NCI-H345 treated with DMSO at 0.1 percent for 48 hours (cell line): ENCODE data around the gene PXDC1.

Experiments
- DNase-seq: peaks from one replicate; lab custom pipeline; 2025; ENCODE audit not compliant: unreplicated experiment; lab: John Stamatoyannopoulos, UW

Gene PXDC1

DNA sequence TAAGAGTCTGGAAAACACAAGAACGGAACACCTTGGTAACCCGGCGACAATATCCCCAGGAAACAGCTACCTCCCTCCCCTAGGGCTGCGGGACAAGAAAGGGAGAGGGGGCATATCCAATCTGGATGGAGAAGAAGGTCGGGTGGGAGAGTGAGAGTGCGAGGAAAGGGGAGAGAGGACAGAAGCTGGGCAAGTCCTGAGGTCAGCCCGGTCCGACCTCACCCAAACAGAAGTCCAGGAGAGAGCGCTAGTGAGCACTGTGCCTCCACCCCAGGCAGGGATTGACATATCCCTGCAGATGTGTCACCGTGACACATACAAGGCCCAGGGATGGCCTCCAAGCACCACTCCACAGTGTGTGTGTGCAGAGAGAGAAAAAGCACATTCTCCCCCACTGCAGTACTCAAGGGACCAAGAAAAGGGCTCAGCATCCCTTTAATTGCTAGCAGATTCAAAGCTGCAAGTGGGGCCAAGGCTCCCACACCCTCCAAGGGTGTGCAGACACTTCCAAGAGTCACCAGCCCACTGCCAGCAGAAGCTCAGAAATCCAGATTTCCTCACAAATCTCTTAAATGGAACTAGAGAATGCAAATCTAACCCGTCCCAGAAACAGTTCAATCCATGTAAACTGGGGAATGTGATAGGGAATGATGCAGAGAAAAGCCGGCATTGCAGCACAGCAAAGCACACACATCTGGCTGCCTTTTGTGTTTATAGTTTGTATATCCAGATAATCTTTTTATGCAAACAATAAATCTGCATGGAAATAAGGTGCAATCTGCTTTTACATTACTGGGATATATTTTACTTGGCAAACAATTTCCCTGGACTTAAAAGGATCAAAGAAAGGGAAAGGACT is 3.1 kb downstream of the PXDC1 start:
- no peak for DNase-seq

DNA sequence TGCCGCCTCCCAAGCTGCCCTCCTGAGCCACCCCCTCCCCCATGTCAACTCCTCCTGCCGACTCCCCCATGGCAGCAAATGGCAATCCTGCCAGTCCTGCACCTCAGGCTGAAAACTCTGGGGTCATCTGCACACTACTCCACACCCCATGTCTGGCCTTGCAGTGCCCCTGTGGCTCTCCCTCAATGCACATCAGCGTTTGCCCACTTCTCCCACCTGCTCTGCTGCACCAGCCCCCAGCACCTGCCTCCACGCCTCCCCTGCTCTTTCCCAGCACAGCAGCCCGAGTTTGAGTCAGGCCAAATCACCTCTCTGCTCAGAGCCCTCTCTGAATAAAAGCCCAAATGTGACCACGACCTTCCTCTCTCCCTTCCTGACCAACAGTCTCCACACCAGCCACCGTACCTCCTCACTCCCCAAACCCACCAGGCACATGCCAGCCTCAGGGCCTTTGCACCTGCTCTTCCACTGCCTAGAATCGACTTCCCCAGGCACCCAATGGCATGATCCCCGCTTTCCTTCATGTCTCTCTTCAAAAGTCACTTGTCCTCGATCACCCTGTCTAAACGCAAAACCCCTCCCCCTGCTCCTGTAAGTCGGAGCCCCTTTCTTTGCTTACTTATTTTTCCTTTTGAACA is 4.3 kb downstream of the PXDC1 start:
- no peak for DNase-seq

DNA sequence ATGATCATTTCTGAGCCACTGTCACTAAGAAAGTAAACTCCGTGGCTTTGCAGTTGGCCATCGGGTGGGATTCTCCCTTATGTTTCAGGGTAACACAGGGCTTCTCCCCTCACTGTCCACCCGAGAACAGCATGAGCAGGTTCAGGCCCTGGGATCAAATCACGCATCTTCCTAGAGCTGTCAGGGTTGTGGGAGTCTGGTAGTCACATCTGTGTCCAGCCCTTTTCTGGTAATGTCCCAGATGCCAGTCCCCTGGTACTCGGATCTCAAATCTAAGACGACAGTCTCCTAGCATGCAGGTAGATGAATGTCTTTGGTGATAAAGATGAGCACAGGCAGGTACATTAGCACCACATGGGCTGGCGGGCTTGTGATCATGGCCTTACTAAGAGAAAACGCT is 4.8 kb downstream of the PXDC1 start:
- no peak for DNase-seq

DNA sequence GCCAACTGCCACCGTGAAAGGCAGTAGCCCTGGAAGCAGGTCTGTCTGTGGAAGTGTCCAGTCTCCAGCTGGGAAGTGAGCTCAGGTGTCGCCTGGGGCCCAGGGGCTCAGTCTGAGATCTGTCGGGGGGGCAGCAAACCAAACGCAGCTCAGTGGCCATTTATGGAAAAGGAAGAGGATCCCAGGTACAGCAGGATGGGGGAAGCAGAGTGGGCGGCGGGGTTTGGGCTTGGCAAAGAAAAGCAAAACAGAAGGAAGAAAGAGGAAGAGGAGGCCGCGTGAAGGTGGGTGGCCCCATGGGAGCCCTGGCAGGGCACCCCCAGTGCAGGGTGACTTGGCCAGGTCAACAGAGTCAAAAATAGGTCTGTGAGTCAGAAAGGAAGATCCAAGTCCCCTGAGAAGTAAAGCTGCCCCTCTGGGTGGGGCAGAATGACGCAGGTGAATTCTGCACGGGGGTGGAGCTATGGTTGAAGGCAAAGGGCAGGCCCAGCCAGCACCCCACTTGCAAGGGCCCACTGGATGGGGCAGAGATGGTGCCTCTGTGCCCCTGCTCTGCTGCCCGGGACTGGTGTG is 5.3 kb downstream of the PXDC1 start:
- DNase-seq, result no peak

DNA sequence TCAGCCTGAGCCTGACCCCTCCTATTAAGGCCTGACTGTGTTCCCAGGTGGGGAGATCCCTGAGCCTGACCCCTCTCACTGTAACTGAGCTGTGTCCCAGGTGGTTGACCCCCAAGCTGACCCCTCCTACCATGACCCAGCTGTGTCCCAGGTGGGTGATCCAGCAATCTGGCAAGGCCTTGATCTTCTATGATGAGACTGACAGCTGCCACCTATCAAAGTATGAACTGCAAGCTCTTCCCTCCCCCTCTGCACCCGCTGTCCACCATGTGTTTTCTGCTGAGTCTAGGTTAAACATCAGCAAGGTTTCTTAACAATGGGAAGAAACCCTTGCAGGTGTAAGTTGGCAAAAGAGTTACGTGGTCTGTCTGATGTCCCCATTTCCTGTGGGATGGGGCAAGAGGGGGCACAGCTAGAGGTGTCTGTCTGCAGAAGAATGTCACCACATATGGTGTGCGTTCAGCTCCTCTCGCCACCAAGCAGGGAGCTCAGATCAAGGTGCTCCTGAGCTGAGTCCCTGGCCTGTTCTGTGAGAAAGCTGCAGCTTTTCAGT is 5.9 kb downstream of the PXDC1 start:
- no peak for DNase-seq

DNA sequence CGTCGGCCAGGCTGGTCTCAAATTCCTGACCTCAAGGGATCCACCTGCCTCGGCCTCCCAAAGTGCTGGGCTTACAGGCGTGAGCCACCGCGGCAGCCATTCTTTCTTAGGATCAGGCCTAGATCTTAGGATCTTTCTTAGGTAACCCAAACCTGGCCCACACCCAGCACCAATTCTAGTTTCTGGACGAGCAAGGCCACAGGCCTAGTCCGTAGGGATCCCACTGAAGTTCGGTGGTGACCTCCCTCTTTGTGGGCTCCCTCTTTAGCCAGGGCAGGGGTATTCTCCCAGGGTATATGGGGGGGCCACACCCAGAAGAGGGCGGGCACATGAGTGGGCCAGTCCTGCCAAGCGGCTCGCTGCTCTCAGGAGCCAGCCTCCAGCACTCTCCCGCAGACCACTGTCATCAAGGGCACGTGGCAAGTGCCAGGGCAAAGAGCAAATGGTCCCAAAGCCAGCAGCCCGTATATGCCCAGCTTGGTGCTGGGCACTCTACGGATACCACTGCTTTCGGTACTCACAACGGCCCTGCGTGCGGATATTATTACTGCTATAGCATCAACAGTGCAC is 6.5 kb downstream of the PXDC1 start:
- no peak for DNase-seq

DNA sequence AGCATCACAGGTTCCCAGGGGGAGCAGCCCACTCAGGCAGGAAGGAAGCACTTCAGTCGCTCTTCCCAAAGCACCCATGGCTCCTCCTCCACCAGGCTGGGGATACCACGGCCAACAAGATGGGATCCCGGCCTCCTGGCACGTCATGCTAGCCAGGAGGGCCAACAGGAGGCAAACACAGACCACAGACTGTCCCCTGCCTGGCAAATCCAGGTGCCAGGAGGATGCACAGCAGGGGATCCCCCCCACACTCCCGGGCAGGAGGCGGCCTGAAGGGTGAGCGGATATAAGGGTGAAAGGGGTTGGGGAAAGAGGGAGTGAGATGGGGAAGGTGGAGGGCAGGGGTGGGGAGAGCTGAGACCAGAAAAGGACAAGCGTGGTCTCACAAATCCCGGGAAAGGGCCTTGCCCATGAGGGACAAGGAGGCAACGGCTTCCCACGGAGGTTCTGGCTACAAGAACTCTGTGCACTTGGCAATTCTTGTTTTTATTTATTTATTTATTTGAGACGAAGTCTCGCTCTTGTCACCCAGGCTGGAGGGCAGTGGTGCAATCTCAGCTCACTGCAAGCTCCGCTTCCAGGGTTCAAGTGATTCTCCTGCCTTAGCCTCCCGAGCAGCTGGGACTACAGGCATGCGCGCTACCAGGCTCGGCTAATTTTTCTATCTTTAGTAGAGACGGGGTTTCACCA is 7.2 kb downstream of the PXDC1 start:
- no peak for DNase-seq

DNA sequence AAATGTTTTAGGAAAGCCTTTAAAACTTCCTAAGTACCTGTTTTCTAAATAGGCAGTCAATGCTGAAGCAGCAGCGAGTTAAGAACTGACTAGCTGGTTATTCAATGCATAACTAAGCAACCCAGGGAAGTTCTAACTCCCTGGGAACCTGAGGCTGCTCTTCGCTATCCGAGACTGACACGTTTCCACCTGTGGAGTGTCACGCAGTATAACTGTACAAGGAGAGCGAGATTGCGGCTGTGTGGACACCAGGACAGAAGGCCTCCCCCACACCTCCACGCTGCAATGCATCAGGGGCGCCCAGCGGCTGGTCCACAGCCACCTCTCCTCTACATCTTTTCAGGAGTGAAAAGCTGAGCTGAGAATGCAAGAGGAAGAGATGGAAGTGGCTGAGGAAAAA is 8.0 kb downstream of the PXDC1 start:
- DNase-seq, result no peak

DNA sequence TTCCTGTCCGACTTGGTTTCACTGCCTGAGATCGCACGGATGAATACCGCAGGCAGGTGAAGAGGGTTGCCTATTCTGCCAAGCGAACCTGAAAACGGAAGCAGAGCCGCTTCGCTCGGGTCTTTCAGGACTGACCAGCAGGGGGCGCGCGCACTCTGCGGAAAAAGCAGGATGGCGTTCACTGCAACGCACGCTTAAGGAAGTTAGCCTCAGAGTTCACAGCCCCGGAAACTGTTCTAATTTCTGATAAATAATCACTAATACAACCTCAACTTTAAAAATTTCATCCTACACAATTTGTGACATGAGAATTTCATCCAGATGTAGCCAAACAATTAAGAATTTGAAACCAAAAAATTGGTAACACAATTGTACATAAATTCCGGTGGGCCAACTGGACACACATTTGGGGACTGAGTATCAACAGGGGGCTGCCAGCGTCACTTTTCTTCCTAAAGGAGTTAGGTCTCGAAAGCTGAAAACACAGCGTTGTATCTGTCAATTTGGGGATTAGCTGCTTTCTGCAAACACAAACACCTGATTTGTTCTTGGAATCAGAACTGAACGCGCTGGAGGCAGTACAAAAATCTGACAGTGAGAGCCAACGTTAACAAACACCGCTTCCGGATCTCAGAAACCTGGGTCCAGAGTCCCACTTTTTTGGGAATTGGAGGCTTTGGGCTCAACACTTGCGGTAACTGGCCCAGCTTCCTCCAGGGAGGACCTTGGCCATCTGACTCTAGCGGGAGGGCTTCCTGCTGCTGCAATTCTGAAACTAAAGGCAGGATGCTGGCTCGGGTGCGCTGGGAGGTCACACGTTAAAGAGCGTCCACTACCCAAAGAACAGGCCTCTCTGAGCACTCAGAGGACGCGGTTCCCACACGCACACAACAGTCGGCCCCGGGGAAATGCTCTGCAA is 8.8 kb downstream of the PXDC1 start:
- no peak for DNase-seq

DNA sequence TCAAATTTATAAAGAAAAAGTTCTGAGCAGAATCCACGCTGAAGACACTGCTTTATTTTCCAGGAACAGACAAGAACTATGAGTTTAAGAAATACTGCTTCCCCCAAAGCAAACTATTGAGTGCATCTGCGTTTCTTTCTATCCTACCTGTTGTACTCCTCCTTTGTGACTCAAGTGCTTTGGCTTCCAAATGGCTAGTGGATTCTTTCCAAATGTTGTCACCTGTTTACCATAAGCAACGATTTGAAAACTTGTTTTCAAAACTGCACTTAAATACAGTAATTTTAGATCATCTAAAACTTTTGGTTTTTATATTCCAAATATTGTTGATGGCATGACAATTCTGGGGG is 9.5 kb downstream of the PXDC1 start:
- DNase-seq, result no peak

DNA sequence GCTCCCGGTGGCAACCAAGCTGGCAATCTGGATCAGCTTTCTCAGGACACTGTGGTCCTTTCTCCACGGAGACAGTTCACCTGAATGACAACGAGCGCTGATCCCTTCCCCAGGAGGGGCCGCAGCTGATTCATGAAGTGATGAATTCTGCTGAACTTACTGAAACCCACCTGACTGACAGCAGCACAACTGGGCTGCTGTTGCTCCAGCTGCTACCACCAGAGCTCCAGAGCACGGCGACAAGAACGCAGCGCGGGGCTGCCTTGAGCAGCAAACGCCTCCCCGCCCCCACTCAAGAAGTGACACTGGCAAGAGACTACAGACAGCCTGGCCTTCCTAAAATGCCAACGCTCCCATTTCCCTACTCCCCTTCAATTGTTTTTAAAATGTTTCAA is 10.0 kb downstream of the PXDC1 start:
- no peak for DNase-seq

DNA sequence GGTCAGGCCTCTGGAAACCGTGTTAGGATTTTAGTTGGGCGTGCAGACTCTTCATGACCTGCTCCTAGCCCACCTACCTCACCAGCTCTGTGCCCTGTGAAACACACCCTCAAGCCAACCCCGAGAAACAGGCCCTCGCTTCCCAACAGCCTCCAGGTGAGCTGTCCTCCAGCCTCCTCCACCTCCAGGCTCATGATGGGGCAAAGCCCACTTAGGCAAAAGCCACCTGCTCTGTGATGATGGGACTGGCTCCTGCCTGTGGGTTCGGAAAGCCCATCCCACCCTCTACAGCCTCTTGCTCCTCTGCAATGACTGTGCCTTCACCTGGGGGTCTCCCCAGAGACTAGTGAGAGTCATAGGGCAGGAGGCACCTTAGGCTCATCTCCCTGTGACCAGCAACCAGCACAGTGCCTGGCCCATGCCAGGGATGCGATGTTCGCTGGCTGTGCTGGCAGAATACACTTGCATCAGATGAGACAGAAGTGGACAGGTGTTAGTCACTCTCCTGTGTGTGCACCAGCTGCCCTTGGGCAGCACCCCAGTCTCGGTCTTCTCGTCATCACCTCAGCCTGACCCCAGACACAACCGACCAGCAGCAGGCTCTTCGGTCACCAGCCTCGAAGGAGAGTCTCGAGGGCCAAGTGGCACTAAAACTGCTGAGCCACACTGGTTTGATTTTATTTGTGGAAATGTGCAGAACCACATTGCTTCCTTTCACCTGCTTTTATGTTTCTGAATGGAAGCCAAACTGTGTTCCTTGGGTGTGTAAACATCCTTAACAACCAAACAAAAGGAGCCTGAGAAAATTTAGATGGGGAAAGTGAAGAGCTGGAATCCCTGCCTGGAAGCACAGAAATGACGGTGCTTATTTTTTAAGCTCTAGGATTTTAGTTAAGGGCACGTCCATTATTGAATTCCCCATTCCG is 10.7 kb downstream of the PXDC1 start:
- DNase-seq, result no peak

DNA sequence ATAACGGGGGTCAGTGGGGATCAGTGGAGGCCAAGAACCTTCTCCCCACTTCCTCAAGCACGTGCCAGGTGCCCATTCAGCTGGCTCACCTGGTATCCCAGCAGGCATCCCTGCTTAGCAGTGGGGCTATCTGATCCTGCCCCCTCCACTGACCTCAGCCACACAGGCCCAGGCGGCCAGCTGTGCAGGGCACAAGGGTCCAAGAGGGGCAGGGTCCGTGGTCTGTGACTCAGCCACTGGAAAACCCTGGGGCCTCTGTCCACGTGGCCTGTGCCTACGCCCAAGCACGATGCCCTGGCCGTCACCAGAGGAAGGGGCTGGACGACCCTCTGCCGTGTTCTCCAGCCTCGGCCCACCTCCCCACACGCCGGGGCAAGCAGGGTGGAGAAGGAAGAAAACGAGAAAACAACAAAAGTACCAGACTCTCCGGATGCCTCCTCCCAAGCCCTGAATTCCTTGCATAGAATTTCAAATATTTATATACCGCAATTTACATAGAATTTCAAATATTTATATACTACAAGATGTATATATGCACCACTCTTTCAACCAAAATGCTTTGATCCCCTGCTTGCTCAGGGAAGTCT is 12.1 kb downstream of the PXDC1 start:
- no peak for DNase-seq

DNA sequence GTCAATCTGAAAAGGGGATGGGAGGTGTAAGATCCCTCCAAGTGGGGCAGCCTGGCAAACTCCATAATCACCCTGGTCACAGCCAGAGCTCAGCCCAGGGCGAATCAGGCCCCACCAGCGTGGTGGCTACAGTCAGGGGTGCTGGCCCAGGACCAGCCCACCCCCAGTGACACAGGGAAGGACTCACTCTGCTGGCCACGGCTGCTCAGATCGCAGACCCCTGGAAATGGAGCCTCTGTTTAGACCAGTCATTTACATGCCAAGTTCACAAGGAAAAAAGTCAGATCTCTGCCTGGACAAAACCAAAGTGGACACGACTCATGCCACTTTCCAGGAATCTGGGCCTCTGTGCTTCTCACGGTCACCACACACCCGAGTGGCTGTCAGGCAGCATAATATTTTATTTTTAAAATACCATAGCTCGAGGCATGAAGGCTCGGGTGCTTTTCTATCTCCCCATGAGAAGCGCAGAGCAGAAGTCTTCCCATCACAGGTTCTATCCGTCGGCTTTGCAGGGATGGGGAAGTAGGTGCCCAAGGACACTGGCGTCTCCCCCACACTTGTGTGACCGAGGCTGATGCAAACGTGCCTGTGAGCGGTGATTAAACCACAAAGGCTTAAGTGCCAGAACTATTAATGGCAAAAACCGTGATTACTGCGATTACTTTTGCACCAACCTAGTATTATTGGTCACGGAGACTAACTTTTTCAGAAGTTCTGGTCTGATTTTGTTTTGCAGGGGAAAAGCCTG is 13.0 kb downstream of the PXDC1 start:
- DNase-seq, result no peak

DNA sequence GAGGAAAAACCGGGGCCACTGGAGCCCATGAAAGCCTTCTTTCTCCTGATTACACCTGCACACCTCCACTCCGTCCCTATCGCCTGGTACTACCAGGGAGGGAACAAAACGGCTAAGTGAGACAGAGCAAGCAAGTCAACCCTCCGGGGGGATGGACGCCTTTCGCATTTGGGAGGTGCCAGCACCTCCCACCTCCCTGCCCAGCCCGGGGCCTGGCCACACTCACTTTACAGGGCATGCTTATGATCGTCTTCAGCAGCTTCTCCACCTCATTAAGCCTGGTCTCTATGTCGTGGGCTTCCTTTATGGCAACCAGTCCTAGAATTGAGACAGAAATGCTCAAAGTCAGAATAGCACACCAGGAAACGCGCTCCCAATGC is 13.7 kb downstream of the PXDC1 start:
- DNase-seq, result no peak

DNA sequence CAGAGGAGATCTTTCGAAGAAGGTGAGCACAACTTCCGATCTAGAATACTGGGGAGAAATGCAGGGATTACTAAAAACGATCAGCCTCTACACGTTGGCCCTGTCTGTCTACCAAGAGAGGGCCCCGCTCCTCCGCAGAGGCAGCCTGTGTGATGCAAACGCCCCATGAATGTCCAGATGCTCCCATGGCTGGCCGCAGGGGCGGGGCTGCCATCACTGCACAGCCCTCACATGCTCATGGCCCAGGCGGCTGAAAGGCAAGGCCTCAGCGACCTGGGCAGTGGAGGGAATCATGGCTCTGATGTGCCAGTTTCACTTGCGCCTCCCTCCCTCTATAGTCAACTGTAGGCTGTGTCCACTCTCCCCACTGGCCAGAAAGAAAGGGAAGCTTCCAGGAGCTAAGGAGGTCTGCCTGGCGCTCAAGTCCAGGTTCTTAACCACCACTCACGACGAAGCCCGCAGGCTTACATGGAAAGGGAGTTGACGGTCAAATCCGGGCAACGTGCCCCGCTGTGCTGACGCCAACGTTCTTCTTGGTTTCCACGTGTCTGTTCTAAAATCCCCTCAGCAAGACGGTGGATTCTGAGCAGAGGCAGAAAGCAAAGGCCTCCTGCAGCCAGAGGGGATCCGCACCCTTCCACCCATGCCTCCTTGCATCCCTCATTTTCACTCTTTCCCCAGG is 14.2 kb downstream of the PXDC1 start:
- no peak for DNase-seq

DNA sequence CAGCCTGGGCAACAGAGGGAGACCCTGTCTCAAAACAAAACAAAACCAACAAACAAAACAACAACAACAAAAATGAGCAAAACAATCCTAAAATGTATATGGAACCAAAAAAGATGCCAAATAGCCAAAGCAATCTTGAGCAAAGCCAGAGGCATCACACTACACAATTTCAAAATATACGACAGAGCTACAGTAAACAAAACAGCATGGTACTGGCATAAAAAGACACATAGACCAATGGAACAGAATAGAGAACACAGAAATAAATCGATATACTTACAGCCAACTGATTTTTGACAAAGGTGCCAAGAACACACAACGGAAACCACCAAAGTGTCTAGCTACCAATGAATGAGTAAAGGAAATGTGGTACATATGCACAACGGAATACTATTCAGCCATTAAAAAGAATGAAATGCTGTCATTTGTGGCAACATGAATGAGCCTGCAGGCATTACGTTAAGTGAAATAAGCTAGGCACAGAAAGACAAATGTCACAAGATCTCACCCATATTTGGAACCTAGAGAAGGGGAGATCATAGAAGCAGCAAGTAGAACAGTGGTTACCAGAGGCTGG is 16.4 kb downstream of the PXDC1 start:
- no peak for DNase-seq
